GM18951 (cell line): ENCODE data around the gene DERA.

Experiments
- POLR2A ChIP-seq: IDR thresholded peaks from 4 replicates; pipeline ENCODE4 v1.6.1; 2011; ENCODE audit warnings: mild to moderate bottlenecking; ENCODE audit not compliant: insufficient read length, insufficient read depth; ENCODE audit errors: extremely low read depth
- in situ Hi-C: fragments of 300-500 bp; cut with MboI; formaldehyde crosslinking; loops from one replicate; pipeline ENCODE4 v1.12.0; 2022; ENCODE audit warnings: low sequenced_read_pairs, mixed read lengths, inconsistent platforms; ENCODE audit not compliant: unreplicated experiment

Gene DERA

DNA sequence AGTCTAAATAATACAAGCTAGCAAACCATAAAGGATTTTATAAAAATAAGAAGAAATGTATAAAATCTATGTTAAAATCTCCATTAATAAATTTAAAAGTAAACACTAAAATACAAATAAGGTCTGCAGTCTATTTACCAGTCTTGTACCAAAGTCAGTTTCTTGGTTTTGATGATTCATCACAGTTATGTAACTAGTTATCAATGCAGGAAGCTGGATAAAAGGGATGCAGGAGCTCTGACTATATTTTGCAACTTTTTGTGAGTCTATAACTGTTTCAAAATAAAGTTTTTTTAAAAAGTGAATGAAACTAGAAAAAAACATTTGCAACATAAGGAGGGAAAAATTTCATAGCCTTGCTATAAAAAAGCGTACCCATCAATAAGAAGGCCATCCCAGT lies 151.5 kb downstream of the DERA start:
- no peak for TF ChIP-seq POLR2A
- in situ Hi-C loops, result no loop called here

GRCh38 chr12:16063726-16064125 lies 152.6 kb downstream of the DERA start:
- TF ChIP-seq POLR2A, result no peak
- in situ Hi-C loops, result no loop called here

GRCh38 chr12:16070113-16070512 lies 159.0 kb downstream of the DERA start:
- in situ Hi-C loops, result no loop called here

DNA sequence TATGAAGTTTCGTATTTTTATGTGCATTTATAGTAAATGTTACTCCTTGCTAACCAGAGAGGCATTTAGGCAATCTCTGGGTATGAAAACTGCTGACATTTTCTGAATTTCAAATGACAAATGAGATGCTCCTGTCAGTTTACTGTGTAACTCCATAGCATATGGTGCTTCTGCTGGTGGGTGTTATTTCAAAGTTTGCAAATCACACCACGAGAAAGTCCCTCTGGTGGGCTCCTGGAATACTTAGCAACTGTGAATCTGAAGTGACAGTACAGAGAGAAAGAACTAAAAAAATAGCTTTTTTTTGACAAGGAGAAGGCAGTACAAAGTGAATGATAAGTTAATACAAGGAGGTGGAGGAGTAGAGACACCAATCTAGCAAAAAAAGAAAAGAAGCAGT lies 161.5 kb downstream of the DERA start:
- no peak for TF ChIP-seq POLR2A
- in situ Hi-C loops, result no loop called here

More at GRCh38 chr12:16070113-16070512, 159.0 kb downstream of the DERA start:
- no peak for TF ChIP-seq POLR2A

DNA sequence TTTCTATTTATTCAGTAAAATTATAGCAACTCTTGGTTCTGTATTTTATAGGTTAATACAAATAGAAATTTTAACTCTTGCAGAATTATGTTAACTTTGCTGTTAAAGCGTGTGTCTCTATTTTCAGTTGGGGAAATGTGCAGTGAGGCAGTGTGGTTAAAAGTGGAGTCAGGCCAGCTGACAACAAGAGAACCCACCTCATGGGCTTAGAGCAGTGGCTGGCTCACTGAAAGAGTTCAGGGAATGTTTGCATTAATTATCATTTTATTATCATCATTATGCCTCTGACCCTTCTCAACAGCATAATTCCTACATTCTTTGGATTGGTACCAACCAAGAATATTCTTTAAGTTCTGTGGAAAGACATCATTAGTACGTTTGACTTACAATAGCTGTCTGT lies 163.8 kb downstream of the DERA start:
- in situ Hi-C loops, result no loop called here

DNA sequence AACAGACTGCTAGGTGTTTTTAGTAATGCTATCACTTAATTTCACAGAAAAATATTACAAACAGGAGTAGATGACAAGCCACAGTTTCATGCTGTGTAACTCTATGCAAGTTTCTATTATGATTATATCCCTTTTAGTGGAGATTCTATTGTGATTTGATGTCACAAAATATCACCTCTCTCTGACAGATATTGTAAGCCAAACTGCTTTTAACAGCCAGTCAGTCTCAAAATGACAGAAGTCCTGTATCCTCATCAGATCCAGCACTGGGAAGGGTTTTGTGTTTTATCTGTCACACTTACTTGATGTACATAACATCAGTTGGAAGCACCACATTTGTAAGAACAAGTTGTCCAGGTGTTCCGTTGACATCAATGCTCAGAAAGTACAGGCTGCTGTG lies 164.8 kb downstream of the DERA start:
- in situ Hi-C loops, result no loop called here
- TF ChIP-seq POLR2A, result no peak

More for the DNA sequence above, 163.8 kb downstream of the DERA start:
- no peak for TF ChIP-seq POLR2A

- TF ChIP-seq POLR2A, result no peak
- in situ Hi-C loops, result no loop called here
These were observed 165.4 kb downstream of the DERA start for GRCh38 chr12:16076557-16076956.

DNA sequence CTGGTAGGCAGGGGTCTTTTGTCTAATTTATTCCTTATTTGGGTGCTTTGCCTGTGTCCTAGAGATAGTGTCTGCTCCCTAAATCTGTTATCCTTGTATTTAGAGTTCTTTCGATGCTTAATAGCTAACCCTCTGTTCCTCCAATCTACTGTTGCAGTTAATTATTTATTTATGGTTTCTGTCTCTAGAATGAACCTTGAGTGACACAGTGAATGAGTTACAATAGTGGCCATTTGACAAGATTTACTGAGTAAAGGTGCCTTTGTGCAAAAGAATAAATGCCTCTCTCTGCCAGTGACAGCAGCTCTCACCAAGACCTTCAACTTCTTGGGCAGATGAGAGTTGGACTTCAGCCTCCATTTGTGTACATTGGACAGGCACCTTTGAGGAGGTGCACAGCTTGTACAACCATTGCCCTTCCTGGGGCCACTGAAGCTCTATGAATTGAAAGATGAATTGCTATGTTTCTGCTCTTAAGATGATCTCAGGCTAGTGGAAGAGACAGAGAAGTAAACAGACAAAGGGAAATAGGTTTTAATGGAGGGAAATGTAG lies 165.9 kb downstream of the DERA start:
- in situ Hi-C loops, result no loop called here
- no peak for TF ChIP-seq POLR2A

GRCh38 chr12:16086462-16086861 lies 175.3 kb downstream of the DERA start:
- no peak for TF ChIP-seq POLR2A

DNA sequence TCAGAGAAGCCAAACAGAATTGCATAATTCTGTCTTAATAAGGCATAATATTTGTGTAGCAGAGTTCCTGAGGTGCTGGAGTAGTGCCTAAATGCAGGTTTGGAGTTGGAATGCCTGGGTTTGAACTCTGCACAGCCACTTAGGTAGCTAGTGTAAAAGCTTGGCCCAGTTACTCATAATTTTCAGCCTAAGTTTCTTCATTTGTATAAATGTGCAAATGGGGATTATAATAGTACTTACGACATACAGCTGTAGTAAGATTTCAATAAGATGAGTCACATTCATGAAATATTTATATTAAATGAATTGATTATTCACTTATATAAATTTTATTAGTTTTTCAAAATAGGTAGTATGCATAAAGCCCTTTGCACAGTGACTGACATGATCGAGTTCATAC lies 175.8 kb downstream of the DERA start:
- in situ Hi-C loops, result no loop called here
- no peak for TF ChIP-seq POLR2A

More at GRCh38 chr12:16086462-16086861, 175.3 kb downstream of the DERA start:
- in situ Hi-C loops, result no loop called here
